D341Med (cell line): ENCODE measurements around the gene CCDC27.

ENCODE experiments used
- DNase-seq: peaks from one replicate; pipeline ENCODE4 v3.0.0; 2012; ENCODE audit warnings: low spot score

The CCDC27 gene

GRCh38 chr1:3759796-3760195, 7.5 kb downstream of the CCDC27 start:
- no peak for DNase-seq

- DNase-seq, result no peak
Observed at GRCh38 chr1:3761296-3762010, 9.2 kb downstream of the CCDC27 start.

GRCh38 chr1:3762151-3762872, 10.1 kb downstream of the CCDC27 start:
- no peak for DNase-seq

- no peak for DNase-seq
Observed at GRCh38 chr1:3762873-3763228, 10.6 kb downstream of the CCDC27 start.

GRCh38 chr1:3763351-3764125, 11.3 kb downstream of the CCDC27 start:
- DNase-seq, result no peak

GRCh38 chr1:3767328-3767925, 15.2 kb downstream of the CCDC27 start:
- DNase-seq, result no peak

- no peak for DNase-seq
Observed at GRCh38 chr1:3768811-3769390, 16.7 kb downstream of the CCDC27 start.

GRCh38 chr1:3770047-3770765, 18.0 kb downstream of the CCDC27 start:
- DNase-seq, result no peak

- DNase-seq, result no peak
Observed at GRCh38 chr1:3771108-3772026, 19.1 kb downstream of the CCDC27 start.

GRCh38 chr1:3772027-3772714, 19.9 kb downstream of the CCDC27 start:
- DNase-seq, result peak; percentile 98

GRCh38 chr1:3772715-3773571, 20.7 kb downstream of the CCDC27 start, which contains the start of gene SMIM1:
Gene SMIM1 (plus strand): TSS chr1:3772749. CDS start chr1:3775374, 2,625 bp downstream.
- no peak for DNase-seq

GRCh38 chr1:3773572-3774275, 21.5 kb downstream of the CCDC27 start:
- no peak for DNase-seq

GRCh38 chr1:3774276-3774945, 22.2 kb downstream of the CCDC27 start:
- DNase-seq, result no peak

GRCh38 chr1:3774946-3775489, 22.8 kb downstream of the CCDC27 start:
- DNase-seq, result no peak

- DNase-seq, result peak; percentile 74
Observed at GRCh38 chr1:3775490-3776230, 23.4 kb downstream of the CCDC27 start.

GRCh38 chr1:3776231-3776961, 24.1 kb downstream of the CCDC27 start:
- DNase-seq, result no peak
